NCI-H82 treated with DMSO at 0.1 percent for 48 hours (cell line): ENCODE measurements around the gene NUDT14.

Experiments used
- DNase-seq: peaks from one replicate; lab custom pipeline; 2025; ENCODE audit not compliant: unreplicated experiment; lab: John Stamatoyannopoulos, UW

The NUDT14 gene

DNA sequence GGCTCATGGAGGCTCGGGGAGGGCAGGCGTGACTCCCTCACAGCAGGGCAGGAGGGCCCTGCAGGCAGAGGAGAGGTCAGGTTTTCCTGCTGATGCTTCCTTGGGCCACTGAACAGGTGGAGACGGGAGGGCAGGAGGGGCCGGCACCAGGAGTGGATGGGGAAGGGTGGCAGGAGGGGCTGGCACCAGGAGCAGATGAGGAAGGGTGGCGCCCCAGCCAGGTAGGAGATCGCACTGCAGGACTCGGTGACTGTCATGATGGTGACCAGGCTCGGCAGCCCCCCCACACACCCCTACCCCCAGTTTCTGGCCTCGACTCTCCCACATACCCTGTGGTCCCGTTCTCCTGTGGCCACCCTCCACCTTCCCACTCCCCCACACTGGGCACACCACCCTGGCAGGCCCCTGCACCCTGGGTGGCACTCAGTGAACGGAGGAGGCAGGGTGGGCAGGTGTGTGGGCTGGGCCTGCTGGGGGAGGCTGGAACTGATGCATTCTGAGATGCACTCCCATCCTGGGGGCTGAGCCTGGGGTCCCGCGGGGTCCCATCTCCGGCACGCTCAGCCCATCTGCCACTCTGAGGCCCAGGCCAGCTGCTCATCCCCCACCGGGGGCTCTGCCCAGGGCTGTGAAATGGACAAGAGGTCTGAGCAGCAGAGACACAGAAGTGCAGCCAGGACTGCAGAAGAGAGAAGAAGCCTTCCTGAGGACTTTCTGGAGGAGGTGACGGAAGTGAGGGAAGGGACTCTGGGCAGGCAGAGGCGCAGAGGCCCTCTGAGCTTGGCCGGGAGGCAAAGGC, 2.8 kb downstream of the NUDT14 start:
- no peak for DNase-seq

DNA sequence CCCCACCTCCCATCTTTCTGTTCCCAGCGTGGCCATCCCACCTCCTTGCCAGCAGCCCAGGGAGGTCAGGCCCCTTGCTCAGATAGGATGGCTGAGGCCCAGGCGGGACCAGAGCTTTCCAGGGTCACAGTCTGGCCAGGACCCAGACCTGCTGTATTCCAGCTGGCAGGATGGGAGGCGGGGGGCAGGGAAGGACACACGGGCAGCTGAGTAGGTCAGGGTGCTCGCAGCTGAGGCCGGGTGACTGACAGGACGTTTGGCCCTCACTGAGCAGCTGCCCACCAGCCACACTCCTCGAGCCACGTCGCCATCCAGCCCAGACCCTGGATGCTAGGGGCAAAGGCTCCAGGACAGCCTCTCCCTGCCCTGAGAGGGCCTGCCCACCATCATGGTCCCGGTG, 4.0 kb downstream of the NUDT14 start:
- no peak for DNase-seq

DNA sequence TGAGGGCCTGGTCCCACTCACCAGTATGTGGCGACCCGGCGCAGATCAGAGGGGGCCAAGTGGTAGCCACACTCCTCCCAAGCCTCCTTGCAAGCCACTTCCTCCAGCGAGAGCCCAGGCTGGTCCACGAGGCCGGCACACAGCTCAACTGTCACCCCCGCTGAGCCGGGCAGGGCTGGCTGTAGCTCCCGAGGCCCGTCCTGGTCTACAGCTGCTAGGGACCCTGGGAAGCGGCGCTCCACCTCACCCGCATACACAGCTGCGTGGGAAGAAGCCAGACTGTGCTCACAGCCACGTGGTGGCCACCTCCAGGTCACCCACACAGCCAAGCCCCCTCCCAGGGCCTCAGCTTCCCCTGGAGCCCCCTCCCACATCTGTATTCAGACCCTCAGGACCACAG, 4.6 kb downstream of the NUDT14 start:
- DNase-seq = no peak

DNA sequence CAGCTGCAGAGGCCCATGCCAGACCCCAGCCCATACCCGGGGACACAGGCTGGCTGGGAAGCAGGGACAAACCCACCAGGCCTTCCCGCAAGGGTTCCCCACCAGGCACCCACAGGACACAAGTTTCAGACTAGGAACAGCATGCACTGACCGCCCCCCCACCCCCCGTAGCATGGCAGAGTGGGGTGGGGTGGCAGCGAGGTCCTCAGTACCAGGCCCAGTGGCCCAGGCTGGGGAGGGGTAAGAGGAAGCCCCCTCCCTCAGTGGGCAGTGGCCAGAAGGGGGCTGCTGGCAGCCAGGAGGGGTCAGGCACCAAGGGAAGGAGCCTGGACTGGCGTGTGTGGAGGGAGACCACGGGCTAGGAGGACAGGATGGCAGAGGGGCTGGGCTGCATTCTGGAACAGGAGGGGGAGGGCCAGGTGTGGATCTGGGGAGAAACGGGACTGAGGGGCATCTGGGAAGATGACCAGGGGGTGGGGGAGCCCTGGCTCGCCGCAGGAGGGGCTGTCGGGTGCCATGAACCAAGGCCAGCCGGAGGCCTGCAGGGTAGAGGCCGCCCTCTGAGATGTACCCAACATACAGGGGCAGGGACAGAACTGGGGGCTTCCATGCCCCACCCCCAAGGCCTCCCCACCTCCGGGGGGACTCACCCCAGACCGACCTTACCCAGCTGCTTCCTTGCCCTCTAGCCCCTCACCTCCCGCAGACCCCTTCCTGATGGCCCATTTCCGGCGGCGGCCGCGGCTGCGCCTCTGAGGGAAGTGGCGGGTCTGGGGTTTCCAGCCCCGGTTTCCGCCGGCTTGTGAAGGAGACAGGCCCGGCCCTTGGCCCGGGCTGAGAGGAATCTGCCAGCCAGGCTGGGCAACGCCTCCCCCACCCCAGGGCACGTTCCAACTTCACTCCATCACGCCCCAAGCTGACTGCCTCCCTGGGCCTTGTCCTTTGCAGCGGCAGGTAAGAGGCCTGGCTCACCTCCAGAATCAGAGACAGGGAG, 6.9 kb downstream of the NUDT14 start:
- DNase-seq = no peak

DNA sequence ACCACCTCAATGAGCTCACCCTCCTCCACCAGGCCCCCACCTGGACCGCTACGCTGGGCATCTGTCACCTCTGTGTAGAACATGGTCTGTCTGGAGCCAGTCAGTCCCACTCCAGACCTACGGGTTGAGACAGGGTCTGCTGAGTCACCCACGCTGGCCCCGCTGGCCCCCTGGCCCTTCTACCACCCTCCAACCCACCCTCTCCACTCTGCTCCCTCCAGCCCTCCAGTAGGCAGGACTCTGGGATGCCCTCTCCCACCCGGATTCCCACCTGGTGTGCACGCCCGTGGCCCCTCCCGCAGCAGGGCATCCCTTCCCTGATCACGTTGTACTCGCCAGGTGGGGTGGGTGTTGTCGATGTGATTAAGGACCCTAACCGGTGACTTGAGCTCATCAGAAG, 8.0 kb downstream of the NUDT14 start:
- no peak for DNase-seq

DNA sequence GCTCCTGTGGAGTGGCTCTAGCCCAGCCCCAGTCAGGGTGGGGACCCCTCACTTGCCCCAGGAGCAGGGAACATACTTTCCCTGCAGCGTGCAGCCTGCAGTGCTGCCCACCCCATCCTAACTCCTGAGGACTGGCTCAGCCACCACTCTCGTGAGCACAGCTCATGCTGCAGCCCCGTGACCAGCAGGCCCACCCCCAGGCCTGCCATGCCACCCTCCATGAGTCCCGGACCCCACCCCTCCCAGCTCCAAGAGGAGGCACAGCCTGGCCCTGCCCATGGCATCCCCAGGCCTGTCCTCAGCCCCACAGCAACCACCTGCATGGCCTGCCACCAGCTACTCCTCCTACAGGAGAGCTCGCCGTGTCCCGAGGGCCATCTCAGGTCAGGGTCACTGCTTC, 8.6 kb downstream of the NUDT14 start:
- DNase-seq = no peak

DNA sequence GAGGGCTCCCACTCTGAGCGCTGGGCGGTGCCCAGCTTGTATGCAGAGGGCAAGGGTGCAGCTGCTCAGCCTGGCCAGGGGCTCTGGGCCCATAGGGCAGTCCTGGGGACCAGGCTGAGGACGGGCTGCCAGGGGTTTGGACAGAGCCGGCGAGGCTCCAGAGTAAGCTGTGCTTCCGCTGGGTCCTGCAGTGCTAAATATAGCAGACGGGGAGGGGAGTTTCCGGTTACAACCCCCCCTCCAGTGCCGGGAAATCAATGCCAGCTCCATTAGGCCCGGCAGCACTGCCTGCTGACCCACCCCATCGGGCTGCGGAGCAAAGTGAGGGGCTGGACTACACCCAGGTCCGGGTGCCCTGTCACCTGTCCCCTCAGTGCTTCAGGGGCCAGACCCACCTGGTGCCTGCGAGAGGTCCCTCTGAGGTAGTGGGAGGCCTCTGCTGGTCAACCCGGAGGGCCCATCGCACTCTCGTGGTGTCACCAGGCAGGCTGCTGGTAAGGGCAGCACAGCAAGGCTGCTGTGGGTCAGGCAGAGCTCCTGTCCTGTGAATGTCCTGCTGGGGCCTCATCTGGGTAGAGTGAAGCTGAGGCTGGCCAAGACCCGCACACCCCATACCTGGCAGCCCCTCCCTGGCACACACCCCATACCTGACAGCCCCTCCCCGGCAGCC, 10.0 kb downstream of the NUDT14 start:
- no peak for DNase-seq

DNA sequence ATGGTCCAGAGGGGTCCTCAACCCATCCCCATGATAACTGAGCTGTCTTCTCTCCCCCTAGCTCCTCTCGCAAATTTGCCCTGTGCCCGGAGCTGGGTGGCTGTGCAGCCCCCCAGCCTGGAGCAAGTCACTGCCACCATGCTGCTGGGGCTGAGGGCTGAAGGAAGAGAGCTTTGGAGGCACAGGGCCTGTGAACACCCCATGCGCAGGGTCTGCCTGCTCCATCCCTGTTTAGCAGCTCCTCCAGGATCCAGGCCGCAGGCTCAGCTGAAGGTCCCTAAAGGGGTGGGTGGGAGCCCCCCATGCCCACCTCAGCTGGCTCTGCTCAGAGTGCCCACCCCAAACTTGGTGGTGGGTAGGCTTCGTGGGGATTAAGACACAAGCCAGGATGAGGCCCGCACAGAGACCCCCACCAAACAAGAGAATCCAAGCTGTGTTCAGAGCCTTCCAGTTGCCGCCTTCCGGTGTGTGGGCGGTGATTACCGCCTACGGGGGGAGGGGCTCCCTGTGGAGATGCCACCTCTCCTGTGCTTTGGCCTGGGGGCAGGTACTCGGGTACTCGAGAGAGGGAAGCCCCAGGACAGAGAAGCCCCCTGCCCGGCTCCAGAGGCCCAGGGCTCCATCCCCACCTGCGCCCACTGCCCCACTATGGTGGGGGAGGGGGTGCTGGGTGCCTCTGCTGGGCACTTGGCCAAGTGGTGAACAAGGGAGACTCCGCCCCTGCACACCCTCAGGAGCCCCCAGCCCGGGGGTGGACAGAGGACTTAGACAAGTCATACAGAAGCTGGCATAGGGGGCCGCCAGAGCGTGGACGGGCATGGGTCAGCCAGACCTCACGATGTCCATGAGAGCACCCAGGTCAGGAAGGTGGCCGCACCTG, 11.1 kb downstream of the NUDT14 start:
- no peak for DNase-seq

DNA sequence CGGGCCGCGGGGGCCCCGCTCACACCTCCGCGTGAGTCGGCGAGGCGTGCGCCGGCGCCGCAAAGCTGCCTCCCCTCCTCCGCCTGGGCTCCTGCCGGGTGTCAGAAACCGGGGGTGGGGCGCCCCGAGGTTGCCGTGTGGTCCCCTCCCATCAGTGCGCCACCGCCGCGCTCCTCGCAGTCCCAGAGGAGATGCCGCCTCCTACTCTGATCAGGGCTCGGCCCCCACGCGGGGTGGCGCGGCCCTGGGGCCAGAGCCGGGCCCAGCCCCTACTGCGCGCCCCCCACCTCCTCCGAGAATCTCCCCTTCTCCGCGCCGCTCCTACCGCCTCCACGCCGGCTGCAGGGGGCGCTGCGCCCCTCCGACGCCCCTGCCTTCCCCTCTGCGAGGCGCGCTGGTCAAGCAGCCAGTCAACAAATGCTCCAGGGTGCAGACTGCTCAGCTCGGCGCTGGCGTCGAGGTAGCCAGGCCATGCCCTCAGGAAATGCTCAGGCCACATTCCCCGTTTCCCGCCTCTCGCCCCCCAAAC, 12.1 kb downstream of the NUDT14 start:
- no peak for DNase-seq

DNA sequence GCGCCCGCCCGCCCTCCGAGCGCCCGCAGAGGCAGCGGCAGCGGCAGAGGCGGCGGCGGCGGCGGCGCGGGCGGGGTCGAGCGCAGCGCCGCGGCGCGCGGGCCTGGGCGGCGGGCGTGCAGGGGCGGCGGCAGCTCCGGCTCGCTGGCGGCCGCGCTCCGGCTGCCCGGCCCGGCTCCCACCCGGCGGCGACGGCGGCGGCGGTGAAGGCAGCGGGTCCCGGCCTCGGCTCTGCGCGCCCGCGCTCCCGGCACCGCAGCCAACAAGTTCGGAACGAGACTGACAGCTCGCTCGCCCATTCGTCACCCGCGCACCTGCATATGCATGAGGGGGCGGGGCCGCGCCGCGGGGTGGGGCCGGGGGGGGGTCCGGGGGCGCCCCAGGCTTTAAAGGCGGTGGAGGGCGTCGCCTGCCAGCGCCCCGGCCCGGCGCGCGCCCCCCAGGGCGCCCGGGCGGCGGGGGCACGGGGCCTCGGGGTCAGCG, 12.6 kb downstream of the NUDT14 start, which contains the start of gene JAG2:
JAG2 (minus strand) TSS at position 281 of the 483 bp plus-strand sequence. CDS start 356 bp downstream, outside the sequence.
- no peak for DNase-seq

DNA sequence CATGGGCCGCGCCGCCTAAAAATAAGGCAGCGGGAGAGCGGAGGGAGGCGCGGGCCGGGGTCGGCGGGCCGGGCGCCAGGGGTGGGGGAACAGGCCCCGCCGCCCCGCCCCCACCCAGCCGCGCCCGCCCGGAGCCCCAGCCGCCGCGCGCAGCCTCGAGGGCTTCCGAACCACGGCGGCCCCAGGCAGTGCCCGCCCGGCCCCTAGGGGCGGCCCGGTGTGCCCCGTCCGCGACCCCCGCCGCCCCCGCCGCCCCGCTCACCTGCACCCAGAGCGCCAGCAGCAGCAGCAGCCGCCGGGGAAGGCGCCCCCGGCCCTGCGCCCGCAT, 13.1 kb downstream of the NUDT14 start:
- DNase-seq = no peak

DNA sequence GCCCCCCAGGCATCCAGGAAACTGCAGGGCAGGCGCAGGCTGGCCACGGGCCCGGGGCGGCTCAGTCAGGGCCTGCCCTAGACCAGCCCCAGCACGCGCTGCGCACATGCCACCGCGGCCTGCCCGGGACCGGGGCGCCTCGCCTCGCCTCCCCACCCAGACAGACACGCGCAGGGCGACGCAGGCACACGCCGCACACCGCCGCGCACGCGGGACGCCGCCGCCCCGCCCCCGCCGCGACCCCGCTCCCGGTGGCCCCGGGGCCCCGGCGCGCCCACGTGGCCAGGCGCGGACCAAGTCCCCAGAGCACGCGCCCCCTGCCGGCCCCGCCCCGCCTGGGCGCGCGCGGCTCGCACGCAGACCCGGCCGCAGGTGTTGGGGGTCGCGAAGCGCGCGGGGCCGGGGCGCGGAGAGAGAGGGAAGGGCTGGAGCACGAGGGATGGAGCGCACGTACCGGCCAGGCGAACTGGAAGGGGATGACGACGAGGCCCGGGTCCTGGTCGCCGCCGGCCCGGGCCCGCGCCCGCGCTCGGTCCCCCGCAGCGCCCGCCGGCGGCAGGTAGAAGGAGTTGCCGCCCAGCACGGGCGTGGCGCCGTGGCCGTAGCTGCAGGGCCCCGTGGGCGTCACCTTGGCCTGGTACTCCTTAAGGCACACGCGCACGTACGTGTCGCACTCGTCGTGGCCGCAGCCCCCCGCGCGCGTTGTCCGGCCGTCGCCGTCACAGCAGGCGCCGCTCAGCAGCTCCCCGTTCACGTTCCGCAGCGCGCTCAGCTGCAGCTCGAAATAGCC, 13.6 kb downstream of the NUDT14 start:
- DNase-seq = no peak

DNA sequence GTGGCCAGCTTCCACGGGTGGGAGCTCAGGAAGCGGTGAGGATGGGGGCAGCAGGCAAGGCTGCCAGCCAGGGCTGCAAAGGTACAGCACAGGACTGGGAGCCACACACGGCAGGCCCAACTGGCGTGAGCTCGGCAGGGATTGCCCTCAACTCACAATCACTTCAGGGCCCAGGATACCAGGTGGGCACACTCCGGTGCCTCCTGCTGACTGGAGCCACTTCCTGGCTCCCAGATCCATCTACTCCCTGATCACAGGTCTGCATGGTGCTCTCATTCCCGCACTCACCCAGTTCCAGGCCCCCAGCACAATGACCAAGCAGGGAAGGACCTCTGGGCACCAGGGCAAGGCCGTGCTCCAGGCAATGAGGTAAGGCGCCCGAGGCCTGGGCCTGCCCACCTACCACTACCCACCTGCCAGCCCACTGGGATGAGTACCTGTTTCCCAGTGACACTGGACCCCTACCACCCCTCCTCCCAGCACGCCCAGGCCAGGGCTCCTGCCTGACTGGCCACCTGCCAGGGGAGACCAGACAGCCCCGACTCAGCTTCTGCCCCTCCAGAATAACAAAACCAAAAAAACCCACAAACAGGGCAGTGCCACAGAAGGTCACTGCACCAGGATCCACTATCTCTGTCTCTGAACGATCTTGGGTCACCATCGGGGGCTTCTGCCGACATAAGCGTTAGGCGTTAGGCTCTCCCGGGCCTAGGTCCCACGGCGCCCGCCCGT, 14.4 kb downstream of the NUDT14 start:
- DNase-seq = no peak

DNA sequence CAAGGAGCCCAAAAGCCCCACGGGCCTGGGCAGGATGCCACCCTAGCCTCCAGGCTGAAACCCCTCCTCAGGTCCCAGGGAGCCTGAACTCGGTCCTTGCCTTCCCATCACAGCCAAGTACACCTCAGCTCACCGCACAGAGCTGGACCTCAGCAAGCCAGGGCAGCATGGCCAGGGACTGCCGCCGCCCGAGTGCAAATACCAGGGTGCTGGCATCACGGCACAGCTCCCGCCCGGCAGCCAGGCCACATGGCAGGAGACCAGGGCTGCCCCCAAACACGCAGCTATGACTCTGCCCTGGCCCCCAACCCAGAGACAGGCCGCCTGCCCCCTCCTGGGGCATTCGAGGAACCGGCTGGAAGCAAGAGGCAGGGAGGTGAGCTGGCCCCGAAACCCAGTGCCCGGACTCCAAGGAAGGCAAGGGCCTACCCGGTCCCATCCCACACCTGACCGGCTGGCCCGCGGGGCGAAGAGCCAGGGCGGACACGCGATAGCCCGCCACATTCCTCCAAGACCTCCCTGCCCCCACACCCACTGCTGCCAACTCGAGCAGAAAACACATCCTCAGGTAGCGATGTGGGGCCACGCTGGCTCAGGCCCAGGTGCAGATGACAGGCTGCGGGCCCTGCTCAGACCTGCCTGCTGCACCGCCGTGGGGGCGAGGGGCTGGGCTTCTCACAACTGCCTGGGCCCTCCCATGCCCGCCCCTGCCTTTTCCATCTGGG, 15.2 kb downstream of the NUDT14 start:
- no peak for DNase-seq

DNA sequence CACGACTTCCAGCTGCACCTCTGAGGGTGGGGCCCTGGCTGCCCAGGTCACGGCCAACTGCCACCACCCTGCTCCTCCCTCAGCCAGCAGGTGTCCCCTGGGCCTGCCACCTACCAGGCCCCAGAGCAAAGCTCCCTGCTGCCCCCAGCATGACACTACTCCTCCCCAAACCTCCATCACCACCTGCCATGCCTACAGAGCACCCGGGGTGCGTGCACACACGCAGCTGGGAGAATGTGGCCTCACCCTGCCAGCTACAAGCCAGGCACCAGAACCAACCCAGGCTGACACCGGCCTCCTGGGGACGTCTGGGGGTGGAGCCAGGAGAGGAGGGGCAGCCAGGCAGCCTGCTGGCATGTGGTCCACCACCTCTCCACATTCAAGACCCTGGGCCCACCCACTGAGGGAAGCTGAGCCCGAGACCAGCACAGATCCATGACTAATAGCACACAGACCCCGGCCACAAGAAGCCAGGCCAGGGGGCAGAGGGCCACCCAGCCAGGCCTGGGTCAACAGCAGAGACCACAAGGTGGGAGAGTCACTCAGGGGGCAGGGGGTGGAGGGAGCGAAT, 15.9 kb downstream of the NUDT14 start:
- DNase-seq = no peak

DNA sequence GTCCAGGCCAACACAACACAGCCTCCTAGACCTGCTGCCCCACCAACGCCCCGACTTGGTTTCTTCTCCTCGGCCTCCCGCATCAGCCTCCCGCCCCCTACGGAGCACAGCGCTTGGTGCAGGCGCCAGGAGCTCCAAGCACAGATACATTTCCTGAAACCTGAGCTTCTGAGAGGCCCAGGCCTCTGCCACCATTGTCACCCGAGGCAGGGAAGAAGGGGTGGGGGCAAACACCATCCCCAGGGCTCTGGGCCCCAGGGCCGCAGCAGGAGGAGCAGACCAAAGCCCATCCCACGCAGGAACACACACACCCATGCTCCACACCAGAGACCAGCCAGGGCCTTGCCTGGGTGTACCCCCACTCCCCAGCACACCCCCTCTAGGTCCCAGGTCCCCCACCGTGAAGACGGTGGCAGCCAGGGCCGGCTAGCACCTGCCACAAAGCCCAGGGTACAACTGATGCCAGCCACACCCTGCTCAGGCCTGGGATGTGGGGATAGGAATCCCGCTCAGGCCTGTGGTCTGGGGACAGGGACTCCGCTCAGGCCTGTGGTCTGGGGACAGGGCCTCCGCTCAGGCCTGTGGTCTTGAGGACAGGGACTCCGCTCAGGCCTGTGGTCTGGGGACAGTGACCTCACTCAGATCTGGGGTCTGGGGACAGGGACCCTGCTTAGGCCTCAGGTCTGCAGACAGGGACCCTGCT, 17.9 kb downstream of the NUDT14 start:
- DNase-seq = no peak

DNA sequence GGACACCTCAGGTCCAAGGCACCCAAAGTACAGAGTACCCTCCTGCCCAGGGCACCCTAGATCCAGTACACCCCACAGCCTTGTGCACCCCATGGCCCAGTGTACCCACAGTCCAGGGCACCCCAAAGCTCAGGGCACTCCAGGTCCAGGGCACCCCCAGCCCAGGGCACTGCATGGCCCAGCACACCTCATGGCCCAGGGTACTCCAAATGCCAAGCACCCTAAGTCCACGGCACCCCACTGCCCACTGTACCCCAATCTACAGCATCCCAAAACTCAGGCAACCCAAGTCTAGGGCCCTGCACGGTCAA, 18.5 kb downstream of the NUDT14 start:
- no peak for DNase-seq
